HG03575 (cell line): Measurements from ENCODE around the gene EIF5B.

Experiments used
- ATAC-seq: cut with Tn5 transposase; IDR thresholded peaks from one replicate; pipeline ENCODE4 v1.9.1; 2021; ENCODE audit not compliant: unreplicated experiment, insufficient number of reproducible peaks, low FRiP score; ENCODE audit errors: extremely low read depth

The EIF5B gene

DNA sequence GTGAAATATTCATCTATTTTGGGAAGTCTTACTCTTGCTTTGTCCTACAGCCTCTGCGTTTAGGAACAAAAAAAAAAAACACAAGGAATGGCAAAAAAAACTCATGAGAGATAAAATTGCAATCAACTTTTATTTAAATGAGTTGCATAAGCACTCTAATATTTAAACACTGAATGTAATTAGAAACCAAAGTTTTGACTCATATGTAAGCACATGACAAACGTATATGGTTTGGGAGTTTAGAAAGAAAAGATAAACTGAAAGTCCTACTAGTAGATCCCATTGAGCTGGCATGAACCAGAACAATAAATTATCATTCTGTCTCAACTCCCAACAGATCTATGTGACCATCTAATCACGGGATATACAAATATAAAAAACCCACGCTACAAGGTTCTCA lies 107.9 kb downstream of the EIF5B start:
- no peak for ATAC-seq

DNA sequence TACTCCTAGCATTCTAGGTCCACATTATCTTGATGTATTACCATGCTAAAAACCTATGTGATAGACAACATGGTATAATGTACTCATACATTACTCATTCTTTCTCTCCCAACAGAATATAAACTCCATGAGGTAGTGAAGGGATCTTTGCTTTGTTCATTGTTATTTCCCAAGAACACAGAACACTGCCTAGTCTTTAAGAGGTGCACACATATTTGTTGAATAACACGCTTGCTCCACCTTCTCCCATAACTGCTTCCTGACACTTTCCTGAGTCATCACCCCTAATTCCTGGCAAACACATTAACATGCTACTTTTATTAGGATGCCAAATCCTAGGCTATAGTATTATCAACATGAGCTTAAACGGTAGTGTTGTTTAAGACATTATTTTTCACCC lies 111.4 kb downstream of the EIF5B start:
- ATAC-seq, result no peak

DNA sequence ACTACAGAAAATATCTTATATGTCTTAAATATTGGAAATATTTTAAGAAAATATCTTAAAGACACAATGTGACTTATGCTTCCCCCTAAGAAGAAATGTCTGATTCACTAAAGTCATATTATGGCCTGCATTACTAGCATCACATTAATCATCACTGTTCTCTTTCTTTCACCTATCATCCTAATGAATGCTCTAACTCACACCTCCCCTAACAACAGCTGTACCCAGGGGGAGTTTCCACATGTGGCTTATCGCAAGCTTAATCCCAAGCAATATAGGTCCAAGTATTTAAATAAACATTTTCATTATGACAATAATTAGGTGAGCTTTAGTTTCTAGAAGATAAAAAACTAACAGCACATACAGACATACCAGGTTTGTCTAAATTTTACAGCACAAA lies 113.0 kb downstream of the EIF5B start:
- ATAC-seq, result no peak
